Left cardiac atrium (tissue), 4 donors: Measurements from ENCODE around the gene LRFN5. TPM values are rescaled to one million over a fixed set of nuclear protein-coding genes. Genes with fewer than 3 reads are reported as not detected.
"Not testable (repeated sequence)": the region's sequence is repeated elsewhere in the genome, so short reads cannot be mapped to it uniquely, and the experiment has no call there.

Source experiments
- ATAC-seq, 2 donors: fragments of 200-7000 bp; cut with Tn5 transposase; one replicate each; pipeline ENCODE4 v1.9.1; 2020; ENCODE audit warnings: mild to moderate bottlenecking in 2 of 2, moderate library complexity in 2 of 2
- DNase-seq: peaks from one replicate; pipeline ENCODE4 v3.0.0-alpha.2; 2020
- intact Hi-C, 2 donors: fragments of 100-400 bp; cut with DNase I; formaldehyde crosslinking; loops; one replicate each; pipeline versions ENCODE4 v1.14.1 to v1.15.1; 2022 to 2023
- total RNA-seq, 2 donors: library from RNA; stranded (reverse); fragmentation: NEBNext Ultra II Directional; extraction: Animal tissue kit (Norgen Biotek cat#: 25700); gene quantifications; one replicate each; pipeline ENCODE4 v1.2.1, GENCODE V29; 2021
- donor health status: DM: no; HTN: yes; CAD: no.
- donor health status: DM: no; HTN: yes; CAD: no; lungs with severe emphysema.
- donor health status: DM: yes; HTN: yes; CAD: no.
- donor health status: Dilated cardiomyopathy.

LRFN5 gene
- total RNA-seq, 2 donors from 2014 or later, result 0.79 to 1.2 TPM

DNA sequence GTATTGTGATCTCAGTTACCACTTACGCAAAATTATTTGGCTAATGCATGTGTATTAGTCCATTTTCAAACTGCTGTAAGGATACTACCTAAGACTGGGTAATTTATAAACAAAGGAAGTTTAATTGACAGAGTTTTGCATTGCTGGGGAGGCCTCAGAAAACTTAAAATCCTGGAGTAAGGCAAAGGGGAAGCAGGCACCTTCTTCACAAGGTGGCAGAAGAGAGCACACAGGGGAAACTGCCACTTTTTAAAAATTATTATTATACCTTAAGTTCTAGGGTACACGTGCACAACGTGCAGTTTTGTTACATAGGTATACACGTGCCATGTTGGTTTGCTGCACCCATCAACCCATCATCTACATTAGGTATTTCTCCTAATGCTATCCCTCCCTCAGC lies 143.9 kb downstream of the LRFN5 start:
- ATAC-seq, intact Hi-C loops, DNase-seq: not testable (repeated sequence)

DNA sequence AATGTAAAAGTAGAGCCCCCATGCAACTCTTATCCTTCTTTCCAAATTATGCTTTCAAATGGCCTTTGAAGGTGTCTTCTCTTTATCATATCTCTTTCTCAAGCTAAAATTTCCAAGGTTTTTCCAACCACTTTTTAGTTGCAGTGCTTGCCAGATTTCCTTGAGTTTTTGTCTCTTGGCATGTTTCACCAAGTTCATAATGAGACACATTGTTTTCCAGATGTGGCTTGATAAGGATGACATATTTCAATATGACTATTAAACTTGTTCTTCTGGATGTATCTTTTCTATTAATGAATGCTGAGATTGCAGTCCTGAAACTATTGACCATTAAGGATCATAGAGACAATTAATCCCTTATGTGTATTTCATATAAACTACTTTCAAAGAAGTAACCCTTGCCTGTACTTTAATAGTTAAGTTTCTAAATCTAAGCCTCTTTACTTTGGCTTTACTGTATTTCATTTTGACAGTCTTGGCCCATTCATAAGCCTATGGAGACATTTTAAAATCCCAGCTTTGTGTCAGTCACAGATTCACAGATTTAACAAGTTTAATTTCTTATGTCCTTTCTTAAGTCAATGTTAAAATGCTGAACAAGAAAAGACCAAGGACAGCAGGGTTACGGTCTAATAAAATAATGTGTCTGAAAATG lies 151.5 kb downstream of the LRFN5 start:
- no peak for ATAC-seq
- intact Hi-C loops, result no loop called here
- no peak for DNase-seq

DNA sequence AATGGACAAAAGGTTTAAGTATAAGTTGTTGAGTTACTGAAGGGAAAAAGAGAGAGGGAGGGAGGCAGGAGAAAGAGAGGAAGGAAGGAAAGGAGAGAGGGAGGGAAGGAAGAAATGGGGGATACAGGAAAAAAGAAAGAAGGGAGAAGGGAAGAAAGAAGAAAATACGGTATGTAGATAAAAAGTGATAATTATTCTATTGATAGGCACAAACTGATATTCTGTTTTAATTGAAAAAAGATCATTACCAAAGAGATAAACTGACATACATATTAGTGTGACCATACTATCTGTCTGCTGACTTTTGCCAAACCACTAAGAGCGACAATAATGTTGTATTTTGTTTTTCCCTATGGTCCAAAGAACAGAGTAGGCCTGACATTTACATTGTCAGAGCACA lies 154.5 kb downstream of the LRFN5 start:
- DNase-seq (no peak), ATAC-seq (no peak)
- intact Hi-C loops, result no loop called here

- intact Hi-C loops, result no loop called here
- DNase-seq (no peak), ATAC-seq (no peak)
These were observed 160.1 kb downstream of the LRFN5 start for GRCh38 chr14:41766772-41767171.

GRCh38 chr14:41773536-41774279 lies 167.0 kb downstream of the LRFN5 start:
- DNase-seq, result no peak
- no peak for ATAC-seq
- intact Hi-C loops, result no loop called here

- ATAC-seq (no peak), DNase-seq (no peak)
- intact Hi-C loops, result no loop called here
These were observed 175.8 kb downstream of the LRFN5 start for GRCh38 chr14:41782511-41782910.

GRCh38 chr14:41783403-41783802 lies 176.7 kb downstream of the LRFN5 start:
- DNase-seq, result no peak
- no peak for ATAC-seq
- intact Hi-C loops, result no loop called here

DNA sequence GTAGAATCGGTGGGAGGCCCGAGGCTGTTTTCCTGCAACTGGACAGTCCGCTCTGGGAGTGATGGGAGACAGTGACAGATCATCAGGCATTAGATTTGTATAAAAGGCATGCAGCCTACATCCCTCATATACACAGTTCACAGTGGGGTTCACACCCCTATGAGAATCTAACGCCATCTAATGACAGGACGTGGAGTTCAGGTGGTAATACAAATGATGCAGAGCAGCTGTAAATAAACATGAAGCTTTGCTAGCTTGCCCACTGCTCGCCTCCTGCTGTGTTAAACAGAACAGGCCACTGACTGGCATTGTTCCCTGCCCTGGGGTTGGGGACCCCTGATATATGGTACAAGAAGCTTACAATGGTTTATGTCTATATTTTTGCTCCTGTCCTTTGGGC lies 179.0 kb downstream of the LRFN5 start:
- no peak for ATAC-seq
- DNase-seq, result no peak
- intact Hi-C loops, result no loop called here

DNA sequence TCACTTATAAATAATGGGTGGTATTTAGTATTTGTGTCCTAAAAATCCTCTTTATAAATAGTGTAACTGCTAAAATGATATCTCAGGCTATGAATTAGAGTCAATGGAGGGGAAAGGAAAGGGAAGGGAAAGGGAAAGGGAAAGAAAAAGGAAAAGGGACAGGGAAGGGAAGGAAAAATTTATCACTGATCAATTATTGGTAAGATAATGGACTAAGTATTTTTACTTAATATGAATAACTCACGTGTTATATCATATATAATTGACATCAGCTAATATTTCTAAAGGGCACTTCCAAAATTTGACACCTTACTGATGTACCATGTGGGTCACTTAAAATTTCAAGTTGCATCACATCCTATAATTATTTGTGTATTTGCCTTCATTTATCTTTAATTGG lies 193.1 kb downstream of the LRFN5 start:
- intact Hi-C loops, result no loop called here
- ATAC-seq, result no peak
- no peak for DNase-seq

DNA sequence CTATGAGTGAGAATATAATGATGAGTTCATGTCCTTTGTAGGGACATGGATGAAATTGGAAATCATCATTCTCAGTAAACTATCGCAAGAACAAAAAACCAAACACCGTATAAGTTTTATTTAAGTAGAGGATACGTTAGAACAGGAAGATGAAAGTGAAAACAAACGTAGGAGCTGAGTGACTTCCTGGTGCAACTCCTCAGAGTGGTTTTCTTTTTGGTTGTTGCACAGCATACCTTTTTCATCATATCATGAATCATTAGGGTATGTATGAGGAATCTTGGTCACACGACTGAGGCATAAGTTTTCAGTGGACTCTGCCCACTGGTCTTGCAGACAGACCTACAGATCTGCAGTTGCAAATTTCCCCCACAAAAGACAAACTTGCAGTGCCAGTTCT lies 199.0 kb downstream of the LRFN5 start:
- intact Hi-C loops, result no loop called here
- DNase-seq (no peak), ATAC-seq (no peak)

DNA sequence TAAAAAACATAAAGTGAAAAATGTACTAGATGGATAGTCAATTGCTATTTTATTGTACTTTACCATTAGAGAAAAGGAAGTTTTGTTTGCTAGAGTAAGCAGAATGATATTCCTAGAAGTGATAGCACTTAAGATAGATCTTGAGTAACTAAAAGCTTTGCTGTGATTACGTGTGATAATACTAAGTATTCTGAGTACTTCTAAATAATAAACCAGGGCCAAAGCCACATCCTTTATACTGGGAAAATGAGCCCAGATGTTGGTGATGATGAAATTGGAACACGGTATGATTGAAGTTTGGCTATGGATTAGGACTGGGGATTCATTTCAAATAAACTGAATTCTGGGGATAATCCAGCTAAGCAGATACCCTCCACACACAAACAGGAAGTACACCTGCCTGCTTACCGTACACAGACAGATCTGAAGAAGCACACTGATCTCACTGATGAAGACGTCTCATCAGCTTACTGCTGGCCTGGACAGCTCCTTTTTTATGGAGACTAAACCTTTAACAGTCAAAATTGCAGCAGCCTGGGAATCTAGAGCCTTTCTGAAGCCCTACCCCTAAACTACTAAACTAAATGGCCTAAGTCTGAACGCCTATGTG lies 199.8 kb downstream of the LRFN5 start:
- DNase-seq (no peak), ATAC-seq (no peak)
- intact Hi-C loops, result no loop called here

DNA sequence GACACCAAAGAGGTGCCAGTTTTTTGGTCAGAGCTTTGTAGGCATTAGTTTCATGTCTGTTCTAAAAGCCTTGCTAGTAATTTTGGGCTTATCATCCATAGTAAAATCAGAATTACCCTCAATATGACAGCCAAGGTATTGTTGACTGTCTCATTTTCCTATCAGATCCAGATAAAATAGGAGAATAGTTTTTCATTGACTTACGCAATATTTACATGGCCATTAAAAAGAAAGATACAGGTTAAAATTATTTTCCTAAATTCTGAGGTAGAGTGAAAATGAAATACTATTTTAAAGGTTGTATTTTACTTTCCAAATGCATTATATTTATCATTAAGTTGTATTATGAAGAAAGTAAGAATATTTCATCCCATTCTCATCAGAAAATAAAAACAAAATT lies 203.7 kb downstream of the LRFN5 start:
- intact Hi-C loops, result no loop called here
- no peak for ATAC-seq
- no peak for DNase-seq

DNA sequence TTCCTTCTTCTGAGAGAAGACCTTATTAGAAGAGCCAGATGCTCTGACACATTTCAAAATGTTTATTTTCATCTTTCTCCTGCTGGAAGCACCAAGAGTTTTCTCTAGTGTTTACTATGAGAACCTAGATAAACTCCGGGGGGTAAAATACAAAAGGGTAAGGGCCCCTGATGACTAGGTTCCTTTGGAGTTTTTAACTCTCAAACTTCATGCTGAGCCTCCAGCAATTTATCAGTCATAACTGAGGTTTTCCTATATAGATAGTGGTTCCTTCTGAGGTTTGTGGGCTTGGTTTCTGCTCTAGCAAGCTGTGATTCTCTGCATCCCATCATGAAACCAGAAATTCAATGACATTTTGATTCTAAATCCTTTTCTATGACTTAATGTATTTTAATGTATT lies 210.9 kb downstream of the LRFN5 start:
- intact Hi-C loops, result no loop called here
- ATAC-seq (no peak), DNase-seq (no peak)

DNA sequence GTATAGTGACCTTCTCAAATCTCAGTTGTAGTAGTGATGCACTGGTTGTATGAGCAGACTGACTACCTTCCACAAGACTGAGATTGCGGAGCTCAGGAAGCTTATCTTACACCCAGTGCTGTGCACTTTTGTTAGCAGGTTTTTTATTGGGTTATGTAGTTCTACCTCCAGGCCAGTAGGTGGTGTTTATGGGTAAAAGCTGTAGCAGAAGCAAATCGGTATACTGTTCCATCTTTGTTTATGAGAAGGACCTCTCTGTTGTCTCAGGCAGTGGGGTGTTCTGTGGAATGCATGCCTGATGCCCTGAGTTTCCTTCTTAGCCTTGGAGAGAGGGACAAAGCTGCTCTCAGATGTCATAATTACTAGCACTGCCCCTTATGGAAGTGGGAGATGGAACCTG lies 217.8 kb downstream of the LRFN5 start:
- intact Hi-C loops, result no loop called here
- no peak for ATAC-seq
- no peak for DNase-seq

DNA sequence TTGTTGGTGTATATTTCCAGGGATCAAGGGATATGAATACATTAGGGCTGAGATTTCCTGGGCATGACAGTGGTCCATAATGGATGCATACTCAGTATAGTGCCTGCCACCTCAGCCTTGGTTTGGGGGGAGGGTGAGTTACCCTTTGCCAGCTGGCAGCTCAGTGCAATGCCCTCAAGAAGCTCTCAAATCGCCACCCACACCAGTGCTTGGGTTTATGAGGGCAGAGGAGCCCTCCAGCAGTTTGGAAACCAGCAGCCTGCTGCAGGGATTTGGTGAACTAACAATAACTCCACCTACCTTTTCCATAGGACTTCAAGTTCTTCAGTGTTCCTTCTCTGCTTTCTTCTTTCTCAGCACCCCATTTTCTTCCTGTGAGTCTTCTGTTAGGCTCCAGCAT lies 218.9 kb downstream of the LRFN5 start:
- ATAC-seq, result no peak
- DNase-seq, result no peak
- intact Hi-C loops, result no loop called here

DNA sequence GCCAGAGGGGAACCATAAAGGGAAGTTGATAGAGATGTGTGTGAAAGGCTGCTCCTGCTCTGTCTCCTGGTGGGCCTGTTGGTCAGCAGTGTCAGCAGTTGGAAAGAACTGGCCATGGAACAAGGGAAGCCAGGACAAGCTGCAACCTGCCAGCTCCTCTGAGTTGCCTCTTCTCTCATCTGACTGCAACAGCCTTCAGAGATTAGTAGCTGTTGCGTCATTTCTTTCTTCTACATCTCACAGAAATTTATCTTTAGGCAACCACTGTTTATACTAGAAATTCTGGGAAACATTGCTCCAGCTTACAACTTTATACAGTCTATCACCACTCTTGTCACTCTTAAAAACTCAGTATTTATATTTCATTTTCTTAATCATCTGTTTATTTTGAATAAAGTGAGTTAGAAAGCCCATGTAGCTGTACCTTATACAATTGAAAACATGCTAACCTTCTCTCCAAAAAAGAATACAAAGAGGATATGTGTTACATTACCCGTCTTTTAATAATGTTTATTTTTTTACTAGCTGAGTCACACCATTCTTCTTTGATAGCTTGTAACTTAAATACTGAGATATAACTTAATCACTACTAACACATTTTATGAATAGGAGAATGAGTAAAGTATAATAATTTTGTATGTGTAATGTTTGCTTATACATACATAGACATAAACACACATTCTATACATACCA lies 224.2 kb downstream of the LRFN5 start:
- intact Hi-C loops, result no loop called here
- ATAC-seq (peak in 1 of 2 donors; percentile 34), DNase-seq (peak; percentile 22)

DNA sequence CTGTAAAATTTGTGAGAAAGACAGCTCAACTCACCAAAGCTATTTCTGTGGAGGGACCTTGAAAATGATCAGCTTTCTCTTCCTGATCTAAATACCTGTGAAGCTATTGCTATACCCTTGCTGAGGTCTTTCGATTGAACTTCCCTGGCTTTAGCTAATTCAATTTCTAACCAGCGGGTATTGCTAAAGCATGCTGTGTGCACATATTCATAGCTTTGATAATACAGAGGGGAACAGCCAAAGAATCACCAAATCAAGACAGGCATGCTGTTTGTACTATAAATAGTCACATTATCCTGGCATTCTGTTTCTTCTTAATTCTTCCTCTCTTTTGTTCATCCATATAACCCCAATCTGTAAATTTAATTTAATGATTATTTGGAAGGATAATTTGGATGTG lies 233.0 kb downstream of the LRFN5 start:
- ATAC-seq (no peak), DNase-seq (no peak)
- intact Hi-C loops, result no loop called here

DNA sequence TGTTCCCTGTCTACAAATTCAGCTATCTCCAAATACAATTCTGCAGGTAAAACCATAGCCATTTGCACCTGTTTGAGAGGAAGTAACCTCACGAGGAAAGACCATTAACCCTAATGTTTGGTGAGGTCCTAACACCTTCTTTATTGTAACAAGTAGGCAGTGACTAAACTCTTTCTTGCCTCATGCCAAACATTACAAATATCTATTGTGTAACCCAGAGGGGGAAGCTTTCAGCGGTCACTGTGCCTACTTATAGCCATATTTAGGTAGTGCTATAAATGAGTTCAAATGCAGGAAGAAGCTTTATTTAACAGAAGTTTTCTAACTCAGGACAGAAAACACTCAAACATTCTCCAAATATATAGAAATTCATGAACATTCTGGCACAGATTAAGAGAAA lies 252.7 kb downstream of the LRFN5 start:
- intact Hi-C loops, result no loop called here
- ATAC-seq, result no peak

GRCh38 chr14:41860586-41860985 lies 253.9 kb downstream of the LRFN5 start:
- intact Hi-C loops, result no loop called here
- ATAC-seq, result no peak

More for the DNA sequence above, 252.7 kb downstream of the LRFN5 start:
- DNase-seq, result no peak

DNA sequence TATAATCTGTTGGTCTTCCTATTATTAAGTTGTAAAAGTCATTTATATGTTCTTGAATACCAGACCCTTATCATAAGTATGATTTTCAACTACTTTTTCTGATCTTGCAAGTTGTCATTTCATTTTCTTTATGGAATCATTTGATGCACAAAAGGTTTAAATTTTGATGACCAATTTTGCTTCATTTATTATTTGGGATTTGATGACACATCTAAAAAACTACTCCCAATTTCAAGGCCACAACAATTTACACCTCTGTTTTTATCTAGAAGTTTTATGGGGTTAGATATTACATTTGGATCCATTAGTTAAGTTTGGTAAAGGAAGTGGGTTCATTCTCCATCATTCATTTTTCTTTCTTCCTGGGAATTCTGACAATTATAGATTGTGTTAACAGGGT lies 259.2 kb downstream of the LRFN5 start:
- intact Hi-C loops, result no loop called here
- DNase-seq (no peak), ATAC-seq (no peak)

More at GRCh38 chr14:41860586-41860985, 253.9 kb downstream of the LRFN5 start:
- DNase-seq, result no peak
